IPS-NIHi11 (cell line): Measurements from ENCODE around the gene ACTN3.
"Not testable (repeated sequence)": the region's sequence is repeated elsewhere in the genome, so short reads cannot be mapped to it uniquely, and the experiment has no call there.

Source experiments
- DNase-seq: peaks from one replicate; pipeline ENCODE4 v3.0.0; 2012; ENCODE audit warnings: mixed read lengths, low spot score

ACTN3 gene

DNA sequence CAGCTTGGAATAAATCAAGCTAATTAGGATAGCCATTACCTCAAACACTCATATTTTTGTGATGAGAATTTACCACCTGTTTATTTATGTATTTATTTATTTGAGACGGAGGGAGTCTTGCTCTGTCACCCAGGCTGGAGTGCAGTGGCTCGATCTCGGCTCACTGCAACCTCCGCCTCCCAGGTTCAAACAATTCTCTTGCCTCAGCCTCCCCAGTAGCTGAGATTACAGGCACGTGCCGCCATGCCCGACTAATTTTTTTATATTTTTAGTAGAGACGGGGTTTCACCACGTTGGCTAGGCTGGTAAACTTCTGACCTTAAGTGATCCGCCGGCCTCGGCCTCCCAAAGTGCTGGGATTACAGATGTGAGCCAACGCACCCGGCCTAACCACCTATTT, 1.8 kb upstream of the ACTN3 start:
- DNase-seq: not testable (repeated sequence)

- peak; percentile 97 for DNase-seq
Measured at GRCh38 chr11:66545701-66546367, 869 bp upstream of the ACTN3 start, which contains the start of gene ZDHHC24. Gene ZDHHC24 (minus strand): TSS chr11:66546048. CDS start chr11:66546003, 45 bp downstream.

GRCh38 chr11:66546966-66547661, 411 bp downstream of the ACTN3 start:
- no peak for DNase-seq

DNA sequence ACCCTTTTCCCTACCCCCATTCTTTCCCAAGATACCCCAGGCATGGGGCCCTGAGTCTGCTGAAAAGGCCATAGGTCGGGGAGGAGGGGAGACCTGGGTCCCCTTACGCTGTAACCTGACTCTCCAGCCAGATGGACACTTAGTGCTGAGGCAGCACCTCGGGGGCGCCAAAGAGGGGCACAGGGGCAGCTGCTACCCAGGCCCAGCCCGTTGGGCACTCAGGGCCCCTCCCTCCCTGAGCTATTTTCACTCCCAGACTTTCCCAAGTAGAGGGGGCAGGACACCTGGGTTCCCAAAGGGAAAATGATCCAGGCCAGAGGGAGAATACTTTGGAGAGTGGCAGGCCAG, 933 bp downstream of the ACTN3 start:
- peak; percentile 79 for DNase-seq

DNA sequence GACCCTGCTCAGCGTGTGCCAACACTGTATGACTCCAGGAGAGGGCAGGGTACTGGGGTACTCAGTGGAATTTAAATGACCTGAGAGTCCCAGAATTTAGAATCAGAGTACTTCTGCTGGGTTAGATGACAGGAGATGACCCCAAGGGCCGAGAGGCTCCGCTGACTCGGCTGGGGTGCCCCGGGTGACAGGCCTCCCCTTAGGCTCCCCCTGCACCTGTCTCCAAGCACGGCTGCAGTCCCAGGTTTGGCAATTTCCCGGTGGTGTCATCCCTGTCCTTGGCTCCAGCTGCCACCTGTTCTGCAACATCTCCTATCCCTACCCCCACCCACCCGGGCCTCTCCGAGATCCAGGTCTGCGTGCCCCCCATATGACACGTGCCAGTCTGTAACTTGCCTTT, 1.3 kb downstream of the ACTN3 start:
- no peak for DNase-seq

DNA sequence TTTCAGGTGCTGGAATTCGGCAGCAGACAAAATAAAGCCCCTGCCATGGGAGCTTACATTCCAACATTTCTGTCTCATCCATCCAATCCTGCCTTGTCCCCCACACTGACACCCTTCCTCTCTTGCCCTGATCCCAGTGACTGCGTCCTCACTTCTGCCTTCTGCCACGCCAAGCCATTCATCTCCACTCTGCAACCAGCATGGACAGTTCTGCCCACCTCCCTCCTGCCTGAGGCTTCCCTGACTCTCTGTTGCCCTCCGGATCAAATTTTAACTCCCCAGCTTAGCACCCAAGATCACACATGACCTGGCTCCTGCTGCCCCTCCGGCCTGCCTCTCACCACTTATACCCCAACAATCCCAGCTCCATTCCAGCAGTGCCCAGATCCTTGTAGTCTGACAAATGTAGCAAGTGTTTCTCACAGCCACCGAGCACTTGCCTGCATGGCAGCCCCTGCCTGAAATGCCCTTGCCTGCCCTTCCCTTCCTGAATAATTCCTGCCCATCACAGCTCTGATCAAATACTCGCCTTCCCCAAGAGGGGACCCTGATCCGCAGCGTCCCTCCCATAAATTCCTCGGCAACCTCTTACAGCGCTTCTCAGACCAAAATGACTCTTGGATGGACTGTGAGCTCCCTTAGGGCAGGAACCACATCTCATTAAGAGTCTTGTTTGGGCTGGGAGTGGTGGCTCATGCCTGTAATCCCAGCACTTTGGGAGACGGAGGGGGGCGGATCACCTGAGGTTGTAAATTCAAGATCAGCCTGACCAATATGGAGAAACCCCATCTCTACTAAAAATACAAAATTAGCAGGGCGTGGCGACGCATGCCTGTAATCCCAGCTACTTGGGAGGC, 2.3 kb downstream of the ACTN3 start:
- DNase-seq: no peak

- no peak for DNase-seq
Measured at GRCh38 chr11:66549696-66550095, 3.0 kb downstream of the ACTN3 start.

GRCh38 chr11:66550887-66551286, 4.2 kb downstream of the ACTN3 start:
- no peak for DNase-seq

GRCh38 chr11:66554602-66555001, 7.9 kb downstream of the ACTN3 start:
- no peak for DNase-seq

GRCh38 chr11:66555416-66555815, 8.7 kb downstream of the ACTN3 start:
- no peak for DNase-seq

DNA sequence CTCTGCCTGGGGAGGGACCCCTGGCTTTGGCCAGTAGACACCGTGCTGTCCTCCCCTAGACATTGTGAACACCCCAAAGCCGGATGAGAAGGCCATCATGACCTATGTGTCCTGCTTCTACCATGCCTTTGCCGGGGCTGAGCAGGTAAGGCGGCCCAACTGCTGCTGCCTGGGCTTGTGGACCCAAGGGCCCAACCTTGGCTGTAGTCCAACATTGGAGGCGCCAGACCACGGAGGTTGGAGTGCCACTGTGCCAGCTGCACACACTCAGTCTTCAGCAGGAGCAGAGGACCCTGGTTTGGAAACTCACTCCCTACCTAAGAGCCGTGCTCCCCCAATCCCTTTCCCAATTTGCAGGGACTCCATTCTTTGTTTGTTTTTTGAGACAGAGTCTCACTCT, 9.4 kb downstream of the ACTN3 start:
- no peak for DNase-seq

- DNase-seq: peak; percentile 10
Measured at GRCh38 chr11:66557733-66558326, 11.1 kb downstream of the ACTN3 start.

DNA sequence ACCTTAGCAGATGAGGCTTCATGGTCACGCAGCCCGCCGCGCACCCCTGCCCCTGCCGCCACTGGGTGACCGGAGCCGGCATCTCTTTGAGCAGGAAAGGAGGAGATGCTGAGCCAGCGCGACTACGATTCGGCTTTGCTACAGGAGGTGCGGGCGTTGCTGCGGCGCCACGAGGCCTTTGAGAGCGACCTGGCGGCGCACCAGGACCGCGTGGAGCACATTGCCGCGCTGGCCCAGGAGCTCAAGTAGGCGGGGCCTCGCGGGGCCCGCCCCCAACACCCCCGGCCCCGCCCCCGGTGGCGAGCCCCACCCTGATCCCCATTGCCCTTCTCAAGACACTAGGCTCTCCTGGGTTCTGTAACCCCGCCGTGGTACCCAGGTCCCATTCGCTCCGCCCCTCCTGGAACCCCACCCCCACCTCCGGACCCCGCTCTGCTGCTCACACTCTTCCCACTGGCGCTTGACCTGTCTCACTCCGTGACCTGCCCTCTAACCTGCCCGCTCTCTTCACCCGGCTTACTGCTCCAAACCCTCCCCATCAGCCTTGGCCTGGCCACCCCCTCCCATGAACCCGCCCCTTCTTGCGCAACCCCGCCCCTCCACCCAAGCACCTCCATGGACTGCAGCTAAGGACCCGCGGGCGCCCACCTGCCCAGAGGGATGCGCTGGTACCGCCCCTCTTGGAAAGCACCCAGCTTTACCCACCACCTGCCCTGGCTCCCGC, 12.6 kb downstream of the ACTN3 start:
- DNase-seq: peak; percentile 87

GRCh38 chr11:66559866-66560676, 13.4 kb downstream of the ACTN3 start:
- DNase-seq: no peak

DNA sequence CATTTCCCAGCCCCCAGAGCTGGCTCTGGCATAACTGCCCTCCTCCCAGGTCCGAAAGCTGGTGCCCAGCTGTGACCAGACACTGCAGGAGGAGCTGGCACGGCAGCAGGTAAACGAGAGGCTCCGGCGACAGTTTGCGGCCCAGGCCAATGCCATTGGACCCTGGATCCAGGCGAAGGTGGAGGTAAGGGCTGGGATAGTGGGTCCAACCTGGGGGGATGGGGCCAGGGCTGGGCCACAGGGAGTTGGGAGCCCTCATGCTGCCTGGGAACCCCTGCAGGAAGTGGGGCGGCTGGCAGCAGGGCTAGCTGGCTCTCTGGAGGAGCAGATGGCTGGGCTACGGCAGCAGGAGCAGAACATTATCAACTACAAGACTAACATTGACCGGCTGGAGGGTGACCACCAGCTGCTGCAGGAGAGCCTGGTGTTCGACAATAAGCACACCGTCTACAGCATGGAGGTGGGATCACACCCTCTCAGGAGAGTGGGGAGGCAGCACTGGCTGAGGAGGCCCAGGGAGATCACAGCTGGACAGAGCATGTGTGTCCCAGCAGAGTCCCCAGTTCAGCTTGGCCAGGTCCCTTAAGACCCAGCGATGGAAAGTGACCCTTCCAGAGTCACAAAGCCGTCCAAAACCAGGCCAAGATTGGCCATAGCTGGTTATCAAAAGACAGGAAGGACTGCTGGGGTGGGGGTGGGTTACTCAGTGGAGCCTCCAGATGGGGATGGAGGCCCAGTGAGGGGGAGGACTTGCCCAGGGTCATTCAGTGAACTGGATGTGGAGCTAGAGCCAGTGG, 14.7 kb downstream of the ACTN3 start:
- DNase-seq: no peak

DNA sequence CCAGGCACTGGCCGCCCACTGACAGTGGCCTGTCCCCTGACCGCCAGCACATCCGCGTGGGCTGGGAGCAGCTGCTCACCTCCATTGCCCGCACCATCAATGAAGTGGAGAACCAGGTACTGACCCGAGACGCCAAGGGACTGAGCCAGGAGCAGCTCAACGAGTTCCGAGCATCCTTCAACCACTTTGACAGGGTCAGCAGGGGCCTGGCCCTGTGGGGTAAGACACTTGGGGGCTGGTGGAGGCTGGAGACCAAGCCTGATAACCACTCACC, 15.2 kb downstream of the ACTN3 start:
- no peak for DNase-seq

DNA sequence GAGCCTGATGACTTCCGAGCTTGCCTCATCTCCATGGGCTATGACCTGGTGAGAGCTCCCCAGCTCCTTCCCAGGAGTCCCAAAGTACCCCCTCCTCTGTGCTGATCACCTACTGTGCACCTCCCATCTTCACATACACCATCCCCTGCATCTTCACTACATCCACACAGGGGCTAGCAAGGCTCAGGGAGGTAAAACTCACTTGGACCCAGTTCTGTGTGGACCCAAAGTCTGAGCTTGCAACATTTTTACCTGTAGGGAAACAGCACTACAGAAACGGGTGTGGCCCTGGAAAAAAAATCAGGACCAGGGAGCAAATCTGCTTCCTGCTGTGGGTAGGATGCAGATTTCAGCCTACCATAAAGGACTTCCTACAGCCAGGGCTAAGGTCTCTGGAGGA, 15.6 kb downstream of the ACTN3 start:
- no peak for DNase-seq

DNA sequence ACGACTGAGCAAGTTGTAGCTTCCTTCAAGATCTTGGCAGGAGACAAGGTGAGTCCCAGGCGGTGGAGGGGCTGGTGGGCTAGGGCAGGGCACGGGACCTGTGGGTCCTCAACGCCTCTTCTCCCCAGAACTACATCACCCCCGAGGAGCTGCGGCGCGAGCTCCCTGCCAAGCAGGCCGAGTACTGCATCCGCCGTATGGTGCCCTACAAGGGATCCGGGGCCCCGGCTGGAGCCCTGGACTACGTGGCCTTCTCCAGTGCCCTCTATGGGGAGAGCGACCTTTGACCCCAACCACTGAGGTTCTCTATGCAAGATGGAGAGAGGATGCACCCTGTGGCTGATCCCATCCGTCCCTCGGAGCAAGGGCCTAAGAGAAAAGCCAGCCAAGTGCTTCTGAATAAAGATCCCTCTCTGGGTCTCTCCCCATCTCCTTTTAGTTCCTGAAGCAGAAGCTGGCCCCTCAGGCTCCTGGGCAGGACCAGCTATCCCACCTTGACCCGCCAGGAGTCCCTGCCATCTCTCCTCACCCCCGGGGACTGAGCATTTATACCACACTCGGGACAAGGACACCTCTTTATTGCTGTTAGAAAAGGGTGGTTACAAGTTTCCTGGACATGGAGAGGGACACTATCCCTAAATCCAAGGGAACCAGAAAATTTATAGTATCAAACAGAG, 16.3 kb downstream of the ACTN3 start:
- peak; percentile 10 for DNase-seq

GRCh38 chr11:66563832-66564231, 17.1 kb downstream of the ACTN3 start:
- DNase-seq: peak; percentile 8

DNA sequence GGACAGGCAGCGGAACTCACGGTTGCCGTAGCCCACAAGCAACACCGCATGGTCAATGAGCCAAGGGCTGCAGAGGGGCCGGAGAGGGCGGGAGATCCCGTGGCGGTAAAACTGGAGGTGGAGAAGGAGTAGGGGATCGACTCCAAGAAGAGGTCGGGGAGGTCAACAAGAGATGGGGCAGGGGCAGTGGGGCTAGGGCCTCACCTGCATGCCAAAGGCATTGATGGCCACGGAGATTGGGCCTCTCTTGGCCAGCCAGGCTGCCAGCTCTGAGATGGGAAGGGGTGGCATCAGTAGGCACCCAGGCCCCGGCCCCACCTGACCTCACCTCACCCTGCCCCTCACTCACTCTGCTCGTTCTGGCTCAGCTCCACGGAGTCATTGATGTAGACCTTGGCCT, 17.8 kb downstream of the ACTN3 start:
- DNase-seq: peak; percentile 7
